K562 (cell line): Measurements from ENCODE around the gene SUFU. TPM values are rescaled to one million over a fixed set of nuclear protein-coding genes. Genes with fewer than 3 reads are reported as not detected.

Experiments
- ATF4 ChIP-seq: fragments of 450-650 bp; formaldehyde crosslinking; IDR thresholded peaks from 2 replicates; pipeline ENCODE4 v1.4.0; 2022; ENCODE audit warnings: mild to moderate bottlenecking, moderate library complexity
- CBFB ChIP-seq: sonication (generic); formaldehyde crosslinking; IDR thresholded peaks from 2 replicates; pipeline ENCODE4 v1.4.0; 2020; ENCODE audit warnings: mild to moderate bottlenecking, missing genetic modification reagents
- CTBP1 ChIP-seq: fragments of 450-650 bp; IDR thresholded peaks from 2 replicates; pipeline ENCODE4 v1.6.1; 2016; ENCODE audit warnings: borderline replicate concordance
- DACH1 ChIP-seq: fragments of 450-650 bp; IDR thresholded peaks from 2 replicates; pipeline ENCODE4 v1.6.1; 2018; ENCODE audit not compliant: partially characterized antibody
- EP400 ChIP-seq: fragments of 450-650 bp; IDR thresholded peaks from 2 replicates; pipeline ENCODE4 v1.6.1; 2017; ENCODE audit warnings: antibody characterized with exemption, mild to moderate bottlenecking, moderate library complexity
- FOXA1 ChIP-seq: fragments of 450-650 bp; IDR thresholded peaks from 2 replicates; pipeline ENCODE4 v1.6.1; 2016; ENCODE audit warnings: mild to moderate bottlenecking, borderline replicate concordance
- HDAC2 ChIP-seq: fragments of 450-650 bp; IDR thresholded peaks from 2 replicates; pipeline ENCODE4 v1.6.1; 2016; ENCODE audit warnings: mild to moderate bottlenecking
- MED1 ChIP-seq: sonication (generic); formaldehyde crosslinking; IDR thresholded peaks from 2 replicates; pipeline ENCODE4 v1.8.1; 2023; ENCODE audit warnings: missing genetic modification reagents, borderline replicate concordance
- MNT ChIP-seq, 2 experiments: fragments of 450-650 bp; conservative IDR thresholded peaks; 2 replicates each; pipeline ENCODE4 v1.6.1; 2017; ENCODE audit warnings: mild to moderate bottlenecking in 2 of 2, moderate library complexity in 2 of 2
- MTA1 ChIP-seq: fragments of 450-650 bp; IDR thresholded peaks from 2 replicates; pipeline ENCODE4 v1.6.1; 2017; ENCODE audit warnings: borderline replicate concordance
- NONO ChIP-seq, 2 experiments: fragments of 200-400 bp in 1 of 2; fragments of 450-650 bp in 1 of 2; formaldehyde crosslinking in 1 of 2; IDR thresholded peaks; 2 replicates each; pipeline ENCODE4 v1.6.1; 2017; ENCODE audit warnings: low read depth in 2 of 2, mild to moderate bottlenecking in 2 of 2, moderate library complexity in 2 of 2, low read length in 1 of 2
- PHF8 ChIP-seq: fragments of 200-600 bp; sonication (generic); IDR thresholded peaks from 2 replicates; pipeline ENCODE4 v1.6.1; 2012; ENCODE audit warnings: mixed run types, mild to moderate bottlenecking, inconsistent platforms, low read length, moderate library complexity, borderline replicate concordance
- PYGO2 ChIP-seq: fragments of 450-650 bp; IDR thresholded peaks from 2 replicates; pipeline ENCODE4 v1.6.1; 2016; ENCODE audit warnings: mild to moderate bottlenecking, missing genetic modification characterization, moderate library complexity, missing compliant biosample characterization
- SMARCA5 ChIP-seq: fragments of 450-650 bp; IDR thresholded peaks from 2 replicates; pipeline ENCODE4 v1.6.1; 2016
- SPI1 ChIP-seq: IDR thresholded peaks from 2 replicates; pipeline ENCODE4 v1.6.1; 2011; ENCODE audit warnings: low read depth, low read length, control low read depth, borderline replicate concordance
- SREBF1 ChIP-seq: fragments of 150-350 bp; IDR thresholded peaks from 2 replicates; pipeline ENCODE4 v1.6.1; 2014; ENCODE audit warnings: antibody characterized with exemption, low read depth, low read length, borderline replicate concordance
- THRAP3 ChIP-seq: fragments of 450-650 bp; IDR thresholded peaks from 2 replicates; pipeline ENCODE4 v1.6.1; 2016; ENCODE audit warnings: mild to moderate bottlenecking, inconsistent platforms, borderline replicate concordance
- ZC3H11A ChIP-seq: IDR thresholded peaks from 2 replicates; pipeline ENCODE4 v1.6.1; 2012; ENCODE audit warnings: low read depth, low read length, improper control_type of control experiment
- ZFX ChIP-seq: sonication (generic); formaldehyde crosslinking; IDR thresholded peaks from 2 replicates; pipeline ENCODE4 v1.8.0; 2022; ENCODE audit warnings: mild to moderate bottlenecking, missing genetic modification reagents, moderate library complexity
- ZNF143 ChIP-seq: sonication (generic); formaldehyde crosslinking; IDR thresholded peaks from 2 replicates; pipeline ENCODE4 v1.9.0; 2022; ENCODE audit warnings: mild to moderate bottlenecking, missing genetic modification reagents
- ZNF274 ChIP-seq: IDR thresholded peaks from 2 replicates; pipeline ENCODE4 v1.6.1; 2011; ENCODE audit warnings: low read depth, mild to moderate bottlenecking, low read length, moderate library complexity, borderline replicate concordance
- ZNF3 ChIP-seq: fragments of 250-450 bp; sonication (Bioruptor Pico); IDR thresholded peaks from 2 replicates; pipeline ENCODE4 v1.5.0; 2021; ENCODE audit warnings: mild to moderate bottlenecking, moderate library complexity
- ZNF583 ChIP-seq: fragments of 250-450 bp; sonication (Bioruptor Pico); IDR thresholded peaks from 2 replicates; pipeline ENCODE4 v1.4.0; 2020
- ZNF717 ChIP-seq: fragments of 250-450 bp; sonication (Bioruptor Pico); IDR thresholded peaks from 2 replicates; pipeline ENCODE4 v1.5.0; 2021
- polyA plus RNA-seq, 8 experiments: library from polyadenylated mRNA; depleted of rRNA in 4 of 8; stranded (reverse) in 5 of 8; unstranded in 3 of 8; fragments of >200 nt; fragmentation: Nextera tagmentation in 2 of 8; fragmentation: Illumina TruSeq in 1 of 8; extraction: Ambion mirVana in 2 of 8; extraction: Trizol in 1 of 8; gene quantifications; 2 replicates each; pipeline versions ENCODE4 v1.2.1 to v1.2.3, GENCODE V29; 2011 to 2014; ENCODE audit warnings: inconsistent platforms in 1 of 8, missing spikeins in 1 of 8
- total RNA-seq, 7 experiments: library from RNA; depleted of rRNA in 6 of 7; stranded (reverse); fragments of >200 nt in 6 of 7; fragmentation: Illumina TruSeq in 2 of 7; extraction: Trizol in 2 of 7; gene quantifications; 2 replicates each; pipeline versions ENCODE4 v1.2.1 to v1.2.3, GENCODE V29; 2011 to 2021; ENCODE audit warnings: low replicate concordance in 1 of 7
- TF ChIP-seq, protein P1 (sequence below), 2 experiments: fragments of 200-800 bp in 1 of 2; sonication (Bioruptor generic) in 1 of 2; sonication (generic) in 1 of 2; formaldehyde crosslinking in 1 of 2; IDR thresholded peaks in 1 of 2; conservative IDR thresholded peaks in 1 of 2; 2 replicates each; pipeline versions ENCODE4 v1.5.0 to v1.6.1; 2016 to 2020; ENCODE audit warnings: missing compliant biosample characterization in 1 of 2, missing genetic modification characterization in 1 of 2, missing genetic modification reagents in 1 of 2
- TF ChIP-seq, protein P2 (sequence below): sonication (generic); formaldehyde crosslinking; IDR thresholded peaks from 2 replicates; pipeline ENCODE4 v1.8.0; 2022; ENCODE audit warnings: mild to moderate bottlenecking, missing genetic modification reagents

The SUFU gene
- total and polyA plus RNA-seq, 9 of the 15 experiments (the other 6 are each of a cell fraction or from before 2014, with no cell fraction given) = 0.59 to 6.3 (median 0.82) TPM

DNA sequence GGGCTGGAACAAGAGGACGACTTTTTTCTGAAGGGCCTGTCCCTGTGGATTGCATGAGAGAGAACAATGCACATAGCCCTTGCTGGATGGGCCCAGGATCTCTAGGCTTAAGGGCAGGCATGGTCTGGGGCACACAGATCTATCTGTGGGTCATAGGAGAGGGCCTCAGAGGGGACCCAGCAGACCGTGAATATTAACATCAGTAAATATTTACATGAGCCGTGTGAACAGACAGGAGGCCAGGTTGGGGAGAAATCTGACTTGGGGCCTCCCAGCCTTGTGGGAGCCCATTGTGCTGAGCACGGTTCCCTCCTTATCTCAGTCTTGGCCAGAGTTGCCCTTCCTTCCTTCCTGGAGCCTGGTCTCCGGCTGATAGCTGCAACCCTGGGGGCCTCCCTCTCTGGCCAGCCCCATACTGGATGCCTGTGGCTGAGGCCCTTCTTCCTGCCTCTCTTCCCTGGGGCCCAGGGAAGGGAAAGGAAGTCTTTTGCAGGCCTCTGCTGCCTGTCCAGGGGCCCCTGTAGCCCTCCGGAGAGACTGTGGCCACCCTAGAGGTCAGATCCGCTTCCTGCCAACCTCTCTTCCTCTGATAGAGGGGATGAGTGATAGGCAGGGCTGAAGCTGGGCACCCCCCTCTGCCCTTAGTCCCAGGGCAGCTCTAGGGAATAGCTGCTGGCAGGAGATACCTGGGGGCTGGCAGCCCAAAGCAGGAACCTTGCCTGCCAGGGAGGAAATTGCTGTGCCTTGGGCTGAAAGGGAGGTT is 96.0 kb downstream of the SUFU start (continued):
- TF ChIP-seq ZNF143 (CRISPR knock-in tag) (no peak), ZNF583 (CRISPR knock-in tag) (peak; percentile 8; the same call in 1 of the 2 replicates), PHF8 (peak; percentile 51; the same call in 1 of the 2 replicates), HDAC2 (no peak; the same call in 1 of the 2 replicates), THRAP3 (no peak), SPI1 (no peak), EP400 (peak; percentile 43; the same call in 1 of the 2 replicates), MTA1 (no peak), FOXA1 (no peak), ZC3H11A (no peak), ZFX (CRISPR knock-in tag) (peak; percentile 40; the same call in 1 of the 2 replicates), NONO (IDR thresholded peaks at IDR 0.05; ENCODE audit: low read depth in 2 of 2, low read length in 1 of 2) (no peak), ZNF3 (CRISPR knock-in tag) (no peak), CTBP1 (peak; percentile 28; the same call in 1 of the 2 replicates), PYGO2 (tag) (no peak), SREBF1 (no peak), MED1 (no peak), SMARCA5 (no peak), ZNF274 (no peak), DACH1 (no peak), ATF4 (CRISPR knock-in tag) (no peak), CBFB (no peak), ZNF717 (no peak), MNT (conservative IDR thresholded peaks at IDR 0.05) (peak in 1 of 2 experiments; percentile 53; a peak in 1 of 4 replicates)
- TF ChIP-seq, protein P1, sequence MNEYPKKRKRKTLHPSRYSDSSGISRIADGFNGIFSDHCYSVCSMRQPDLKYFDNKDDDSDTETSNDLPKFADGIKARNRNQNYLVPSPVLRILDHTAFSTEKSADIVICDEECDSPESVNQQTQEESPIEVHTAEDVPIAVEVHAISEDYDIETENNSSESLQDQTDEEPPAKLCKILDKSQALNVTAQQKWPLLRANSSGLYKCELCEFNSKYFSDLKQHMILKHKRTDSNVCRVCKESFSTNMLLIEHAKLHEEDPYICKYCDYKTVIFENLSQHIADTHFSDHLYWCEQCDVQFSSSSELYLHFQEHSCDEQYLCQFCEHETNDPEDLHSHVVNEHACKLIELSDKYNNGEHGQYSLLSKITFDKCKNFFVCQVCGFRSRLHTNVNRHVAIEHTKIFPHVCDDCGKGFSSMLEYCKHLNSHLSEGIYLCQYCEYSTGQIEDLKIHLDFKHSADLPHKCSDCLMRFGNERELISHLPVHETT (CRISPR knock-in tag; conservative IDR thresholded peaks at IDR 0.05 in 1 of 2, IDR thresholded peaks at IDR 0.05 in 1 of 2) = peak in 1 of 2 experiments; percentile 66; a peak in 1 of 4 replicates
- TF ChIP-seq, protein P2, sequence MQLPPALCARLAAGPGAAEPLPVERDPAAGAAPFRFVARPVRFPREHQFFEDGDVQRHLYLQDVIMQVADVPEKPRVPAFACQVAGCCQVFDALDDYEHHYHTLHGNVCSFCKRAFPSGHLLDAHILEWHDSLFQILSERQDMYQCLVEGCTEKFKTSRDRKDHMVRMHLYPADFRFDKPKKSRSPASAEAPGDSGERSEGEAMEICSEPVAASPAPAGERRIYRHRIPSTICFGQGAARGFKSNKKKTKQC = no peak
